HG03521 (cell line): ENCODE results near the gene ARL15.

Experiments used
- ATAC-seq: cut with Tn5 transposase; IDR thresholded peaks from one replicate; pipeline ENCODE4 v1.9.1; 2021; ENCODE audit warnings: mild to moderate bottlenecking, moderate library complexity; ENCODE audit not compliant: unreplicated experiment

The ARL15 gene

GRCh38 chr5:53950621-53951020, 359.8 kb downstream of the ARL15 start:
- ATAC-seq: no peak

- no peak for ATAC-seq
These were observed 361.8 kb downstream of the ARL15 start for GRCh38 chr5:53948598-53948997.

- ATAC-seq: no peak
These were observed 363.8 kb downstream of the ARL15 start for GRCh38 chr5:53946405-53947100.

GRCh38 chr5:53944981-53945380, 365.4 kb downstream of the ARL15 start:
- no peak for ATAC-seq

- no peak for ATAC-seq
These were observed 366.4 kb downstream of the ARL15 start for GRCh38 chr5:53943938-53944337.

- ATAC-seq: no peak
These were observed 367.6 kb downstream of the ARL15 start for GRCh38 chr5:53942724-53943123.

- ATAC-seq: no peak
These were observed 369.5 kb downstream of the ARL15 start for GRCh38 chr5:53940921-53941320.

GRCh38 chr5:53937467-53937866, 372.9 kb downstream of the ARL15 start:
- ATAC-seq: no peak

- ATAC-seq: no peak
These were observed 373.7 kb downstream of the ARL15 start for GRCh38 chr5:53936481-53937352.

- ATAC-seq: no peak
These were observed 376.1 kb downstream of the ARL15 start for GRCh38 chr5:53934151-53934820.

- ATAC-seq: no peak
These were observed 378.0 kb downstream of the ARL15 start for GRCh38 chr5:53932351-53932750.

- no peak for ATAC-seq
These were observed 379.9 kb downstream of the ARL15 start for GRCh38 chr5:53930457-53930856.

- ATAC-seq: no peak
These were observed 380.8 kb downstream of the ARL15 start for GRCh38 chr5:53929570-53929969.

GRCh38 chr5:53929152-53929551, 381.2 kb downstream of the ARL15 start:
- no peak for ATAC-seq

- ATAC-seq: no peak
These were observed 381.7 kb downstream of the ARL15 start for GRCh38 chr5:53928641-53929040.

- no peak for ATAC-seq
These were observed 382.6 kb downstream of the ARL15 start for GRCh38 chr5:53927668-53928247.

- no peak for ATAC-seq
These were observed 384.3 kb downstream of the ARL15 start for GRCh38 chr5:53926026-53926425.

- no peak for ATAC-seq
These were observed 386.0 kb downstream of the ARL15 start for GRCh38 chr5:53924392-53924791.

GRCh38 chr5:53923961-53924360, 386.4 kb downstream of the ARL15 start:
- ATAC-seq: no peak

GRCh38 chr5:53922508-53923498, 387.6 kb downstream of the ARL15 start:
- no peak for ATAC-seq
